HCT116 (cell line): ENCODE data around the gene DIDO1.

ENCODE experiments used
- EZH2phosphoT487 ChIP-seq: fragments of 200-600 bp; IDR thresholded peaks from 2 replicates; pipeline ENCODE4 v1.6.1; 2018; ENCODE audit warnings: antibody characterized with exemption, borderline replicate concordance
- POLR2A ChIP-seq: IDR thresholded peaks from 2 replicates; pipeline ENCODE4 v1.7.0; 2011; ENCODE audit warnings: borderline replicate concordance; ENCODE audit not compliant: insufficient read depth, insufficient read length; ENCODE audit errors: extremely low read depth
- TF ChIP-seq, protein P1 (sequence below), 3 experiments: fragments of 200-600 bp in 1 of 3; sonication (generic) in 1 of 3; IDR thresholded peaks in 2 of 3; conservative IDR thresholded peaks in 1 of 3; 2 replicates each; pipeline ENCODE4 v1.5.1; 2012 to 2017; ENCODE audit warnings: low read depth in 2 of 3, low read length in 2 of 3, antibody characterized with exemption in 1 of 3, borderline replicate concordance in 1 of 3, control low read depth in 1 of 3, mild to moderate bottlenecking in 1 of 3, mixed read lengths in 1 of 3, mixed run types in 1 of 3, moderate library complexity in 1 of 3; ENCODE audit not compliant: insufficient read depth in 1 of 3

DNA sequence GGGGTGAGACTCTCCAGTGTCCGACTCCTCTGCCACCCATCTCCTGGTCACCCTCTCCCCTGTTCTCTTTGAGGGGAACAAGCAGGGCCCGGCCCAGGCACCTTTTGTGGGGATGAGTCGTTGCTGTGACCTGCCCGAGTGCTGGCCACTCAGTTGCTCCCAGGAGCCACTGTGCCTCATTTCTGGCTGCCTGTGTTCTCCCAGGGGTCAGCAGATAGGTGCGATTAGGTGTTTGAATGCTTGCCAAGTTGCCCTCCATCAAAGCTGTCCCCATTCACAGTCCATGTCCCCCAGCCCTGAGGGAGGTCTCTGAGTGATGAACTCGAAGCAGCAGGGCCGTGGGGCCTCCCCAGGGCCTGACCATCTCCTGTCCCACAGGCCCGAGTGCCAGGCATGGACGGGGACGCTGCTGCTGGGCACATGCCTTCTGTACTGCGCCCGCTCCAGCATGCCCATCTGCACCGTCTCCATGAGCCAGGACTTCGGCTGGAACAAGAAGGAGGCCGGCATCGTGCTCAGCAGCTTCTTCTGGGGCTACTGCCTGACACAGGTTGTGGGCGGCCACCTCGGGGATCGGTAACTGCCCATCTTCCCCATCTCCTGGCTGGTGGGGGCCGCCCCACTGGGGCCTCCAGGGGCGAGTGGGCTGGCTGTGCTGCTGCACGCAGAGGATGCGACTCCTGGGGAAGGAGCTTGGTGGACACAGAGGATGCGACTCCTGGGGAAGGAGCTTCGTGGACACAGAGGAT is 30.3 kb upstream of the DIDO1 start:
- TF ChIP-seq POLR2A: no peak
- TF ChIP-seq EZH2phosphoT487: no peak
- TF ChIP-seq, protein P1, sequence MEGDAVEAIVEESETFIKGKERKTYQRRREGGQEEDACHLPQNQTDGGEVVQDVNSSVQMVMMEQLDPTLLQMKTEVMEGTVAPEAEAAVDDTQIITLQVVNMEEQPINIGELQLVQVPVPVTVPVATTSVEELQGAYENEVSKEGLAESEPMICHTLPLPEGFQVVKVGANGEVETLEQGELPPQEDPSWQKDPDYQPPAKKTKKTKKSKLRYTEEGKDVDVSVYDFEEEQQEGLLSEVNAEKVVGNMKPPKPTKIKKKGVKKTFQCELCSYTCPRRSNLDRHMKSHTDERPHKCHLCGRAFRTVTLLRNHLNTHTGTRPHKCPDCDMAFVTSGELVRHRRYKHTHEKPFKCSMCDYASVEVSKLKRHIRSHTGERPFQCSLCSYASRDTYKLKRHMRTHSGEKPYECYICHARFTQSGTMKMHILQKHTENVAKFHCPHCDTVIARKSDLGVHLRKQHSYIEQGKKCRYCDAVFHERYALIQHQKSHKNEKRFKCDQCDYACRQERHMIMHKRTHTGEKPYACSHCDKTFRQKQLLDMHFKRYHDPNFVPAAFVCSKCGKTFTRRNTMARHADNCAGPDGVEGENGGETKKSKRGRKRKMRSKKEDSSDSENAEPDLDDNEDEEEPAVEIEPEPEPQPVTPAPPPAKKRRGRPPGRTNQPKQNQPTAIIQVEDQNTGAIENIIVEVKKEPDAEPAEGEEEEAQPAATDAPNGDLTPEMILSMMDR (IDR thresholded peaks at IDR 0.05 in 2 of 3, conservative IDR thresholded peaks at IDR 0.05 in 1 of 3; ENCODE audit: borderline replicate concordance in 1 of 3, insufficient read depth in 1 of 3, low read depth in 2 of 3, low read length in 2 of 3): no peak
